ENCODE data around the gene NUP93. TPM values are rescaled to one million over a fixed set of nuclear protein-coding genes. Genes with fewer than 3 reads are reported as not detected.
"Not testable (repeated sequence)": the region's sequence is repeated elsewhere in the genome, so short reads cannot be mapped to it uniquely, and the experiment has no call there.

Gene NUP93
- total RNA-seq, 4 donors from 2014 or later, result 38.2 to 46.5 (median 41.2) TPM

- TF ChIP-seq, protein P1, sequence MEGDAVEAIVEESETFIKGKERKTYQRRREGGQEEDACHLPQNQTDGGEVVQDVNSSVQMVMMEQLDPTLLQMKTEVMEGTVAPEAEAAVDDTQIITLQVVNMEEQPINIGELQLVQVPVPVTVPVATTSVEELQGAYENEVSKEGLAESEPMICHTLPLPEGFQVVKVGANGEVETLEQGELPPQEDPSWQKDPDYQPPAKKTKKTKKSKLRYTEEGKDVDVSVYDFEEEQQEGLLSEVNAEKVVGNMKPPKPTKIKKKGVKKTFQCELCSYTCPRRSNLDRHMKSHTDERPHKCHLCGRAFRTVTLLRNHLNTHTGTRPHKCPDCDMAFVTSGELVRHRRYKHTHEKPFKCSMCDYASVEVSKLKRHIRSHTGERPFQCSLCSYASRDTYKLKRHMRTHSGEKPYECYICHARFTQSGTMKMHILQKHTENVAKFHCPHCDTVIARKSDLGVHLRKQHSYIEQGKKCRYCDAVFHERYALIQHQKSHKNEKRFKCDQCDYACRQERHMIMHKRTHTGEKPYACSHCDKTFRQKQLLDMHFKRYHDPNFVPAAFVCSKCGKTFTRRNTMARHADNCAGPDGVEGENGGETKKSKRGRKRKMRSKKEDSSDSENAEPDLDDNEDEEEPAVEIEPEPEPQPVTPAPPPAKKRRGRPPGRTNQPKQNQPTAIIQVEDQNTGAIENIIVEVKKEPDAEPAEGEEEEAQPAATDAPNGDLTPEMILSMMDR (IDR thresholded peaks at IDR 0.05), result no peak
- TF ChIP-seq POLR2A (IDR thresholded peaks at IDR 0.05), result no peak
- H3K4me1 ChIP-seq, result no peaks in the 10 kb centered on the region
- H3K9me3 ChIP-seq, result no peaks in the 10 kb centered on the region
- H3K27me3 ChIP-seq, result no peaks in the 10 kb centered on the region
- no peaks in the 10 kb centered on the region for H3K36me3 ChIP-seq
- no peak for DNase-seq
- WGBS, 2 donors, result 59 to 67% methylated on average over 3 of the region's 3 CpGs
- H3K4me3 ChIP-seq, result no peak overlapping the region
- intact Hi-C loops (cut with DNase I), result no loop called here
- no peak overlapping the region for H3K27ac ChIP-seq
Observed at GRCh38 chr16:56716761-56717160, 13.2 kb upstream of the NUP93 start.

- 81 to 85% methylated on average over 2 of the region's 2 CpGs for WGBS, 2 donors
- H3K36me3 ChIP-seq; intact Hi-C loops (cut with DNase I); H3K4me1 ChIP-seq; DNase-seq; H3K4me3 ChIP-seq; H3K27me3 ChIP-seq; H3K9me3 ChIP-seq; H3K27ac ChIP-seq: not testable (repeated sequence)
Observed at GRCh38 chr16:56717532-56717931, 12.4 kb upstream of the NUP93 start.

DNA sequence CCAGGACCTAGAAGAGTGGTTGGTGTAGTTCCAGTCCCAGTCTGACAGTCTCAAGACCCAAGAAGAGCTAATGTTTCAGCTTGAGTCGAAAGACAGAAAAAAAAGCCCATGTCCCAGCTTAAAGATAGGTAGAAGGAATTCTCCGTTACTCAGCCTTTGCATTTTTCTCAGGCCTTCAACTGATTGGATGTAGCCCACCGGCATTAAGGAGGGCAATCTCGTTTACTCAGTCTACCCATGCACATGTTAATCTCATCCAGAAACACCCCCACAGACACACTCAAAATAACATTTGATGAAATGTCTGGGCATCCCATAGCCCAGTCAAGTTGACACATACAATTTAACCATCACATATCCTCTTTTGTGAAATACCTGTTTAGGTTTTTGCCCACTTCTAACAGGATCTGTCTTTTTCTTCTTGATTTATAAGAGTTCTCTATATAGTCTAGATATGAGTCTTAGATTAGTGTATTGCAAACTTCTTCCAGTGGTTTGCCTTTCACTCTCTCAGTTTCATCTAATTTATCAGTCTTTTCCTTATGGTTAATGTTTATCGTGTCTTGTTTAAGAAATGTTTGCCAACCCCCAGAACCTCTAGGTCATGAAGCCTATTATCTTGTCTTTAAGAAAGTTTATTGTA is 7.6 kb upstream of the NUP93 start:
- peaks cover 0 to 4% (median 0%) of the 10 kb centered on the region in 3 donors for H3K4me1 ChIP-seq
- no peaks in the 10 kb centered on the region for H3K36me3 ChIP-seq
- no peak for TF ChIP-seq POLR2A (IDR thresholded peaks at IDR 0.05)
- TF ChIP-seq, protein P1 (IDR thresholded peaks at IDR 0.05), result no peak
- H3K27me3 ChIP-seq, result no peaks in the 10 kb centered on the region
- no peak for DNase-seq
- intact Hi-C loops (cut with DNase I), result no loop called here
- no peak overlapping the region for H3K4me3 ChIP-seq
- no peaks in the 10 kb centered on the region for H3K9me3 ChIP-seq
- H3K27ac ChIP-seq, result no peak overlapping the region
- WGBS, 2 donors, result 67 to 77% methylated on average over 4 to 5 of the region's 5 CpGs

GRCh38 chr16:56724191-56724590 is 5.7 kb upstream of the NUP93 start:
- Histone ChIP-seq H3K27me3 (no peaks in the 10 kb centered on the region), H3K27ac (no peak overlapping the region), H3K36me3 (no peaks in the 10 kb centered on the region), H3K4me1 (peaks cover 4 to 20% (median 6%) of the 10 kb centered on the region in 3 donors), H3K4me3 (no peak overlapping the region), H3K9me3 (no peaks in the 10 kb centered on the region)
- WGBS, 2 donors, result 87 to 91% methylated on average over 3 of the region's 3 CpGs
- TF ChIP-seq, protein P1 (IDR thresholded peaks at IDR 0.05), result no peak
- TF ChIP-seq POLR2A (IDR thresholded peaks at IDR 0.05), result no peak
- intact Hi-C loops (cut with DNase I), result no loop called here
- DNase-seq, result no peak

DNA sequence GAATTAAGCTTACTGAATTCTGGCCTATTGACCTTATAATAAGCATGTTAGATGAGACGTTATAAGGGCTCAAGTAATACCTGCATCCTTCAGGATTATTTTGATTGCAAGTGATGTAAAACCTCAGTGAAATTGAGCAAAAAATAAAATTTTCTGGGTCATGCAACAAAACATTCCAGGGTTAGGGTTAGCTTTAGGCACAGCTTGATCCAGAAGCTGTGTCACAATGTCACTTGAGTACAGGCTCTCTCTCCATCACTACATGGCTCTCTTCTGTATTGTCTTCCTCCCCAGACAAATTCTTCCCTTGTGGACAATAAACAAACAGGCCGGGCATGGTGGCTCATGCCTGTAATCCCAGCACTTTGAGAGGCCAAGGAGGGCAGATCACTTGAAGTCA is 3.6 kb upstream of the NUP93 start:
- intact Hi-C loops (cut with DNase I), result no loop called here
- Histone ChIP-seq H3K27me3 (no peaks in the 10 kb centered on the region), H3K4me3 (no peak overlapping the region), H3K27ac (no peak overlapping the region), H3K9me3 (no peaks in the 10 kb centered on the region), H3K4me1 (peaks cover 6 to 36% (median 18%) of the 10 kb centered on the region in 3 donors), H3K36me3 (no peaks in the 10 kb centered on the region)
- 75 to 94% methylated on average over 1 to 2 of the region's 2 CpGs for WGBS, 2 donors
- no peak for TF ChIP-seq POLR2A (IDR thresholded peaks at IDR 0.05)
- TF ChIP-seq, protein P1 (IDR thresholded peaks at IDR 0.05), result no peak
- DNase-seq, result no peak

- Histone ChIP-seq H3K27ac (no peak overlapping the region), H3K4me1 (peaks cover 6 to 43% (median 18%) of the 10 kb centered on the region in 3 donors), H3K27me3 (no peaks in the 10 kb centered on the region), H3K9me3 (no peaks in the 10 kb centered on the region), H3K4me3 (no peak overlapping the region), H3K36me3 (no peaks in the 10 kb centered on the region)
- DNase-seq, result no peak
- TF ChIP-seq, protein P1 (IDR thresholded peaks at IDR 0.05), result no peak
- no peak for TF ChIP-seq POLR2A (IDR thresholded peaks at IDR 0.05)
- intact Hi-C loops (cut with DNase I), result no loop called here
- WGBS, 2 donors, result 90% methylated on average over 6 of the region's 6 CpGs
Observed at GRCh38 chr16:56726926-56727325, 3.0 kb upstream of the NUP93 start.
